ENCODE results near the gene ZNF107.

DNA sequence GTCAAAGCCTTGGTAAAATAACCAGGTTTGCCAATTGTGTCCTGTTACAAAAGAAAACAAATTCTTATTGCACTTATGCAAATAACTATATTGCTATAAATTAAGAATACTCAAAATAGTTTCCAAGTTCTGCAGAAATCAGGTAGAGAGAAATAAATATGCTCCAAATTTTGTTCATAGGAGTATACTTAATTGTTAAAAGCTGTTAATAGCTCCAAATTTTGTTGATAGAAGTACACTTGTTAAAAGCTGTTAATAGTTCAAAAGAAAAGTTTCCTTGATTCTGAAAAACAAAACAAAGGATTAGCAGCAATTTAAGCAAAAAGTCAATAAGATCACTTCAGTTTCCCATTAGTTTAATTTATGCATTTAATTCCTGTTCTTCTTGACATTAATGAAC lies 81.9 kb downstream of the ZNF107 start:
- TF ChIP-seq CTCF (IDR thresholded peaks at IDR 0.05; ENCODE audit: borderline replicate concordance, extremely low read depth, low read length, poor library complexity, severe bottlenecking), result no peak
- TF ChIP-seq EZH2 (IDR thresholded peaks at IDR 0.05; ENCODE audit: borderline replicate concordance, low read depth, low read length, severe bottlenecking), result no peak
